ENCODE results near the gene NEGR1. TPM values are rescaled to one million over a fixed set of nuclear protein-coding genes. Genes with fewer than 3 reads are reported as not detected.

The NEGR1 gene
- total and polyA plus RNA-seq, 3 donors from 2014 or later = 2.9 to 7.6 (median 3.1) TPM

DNA sequence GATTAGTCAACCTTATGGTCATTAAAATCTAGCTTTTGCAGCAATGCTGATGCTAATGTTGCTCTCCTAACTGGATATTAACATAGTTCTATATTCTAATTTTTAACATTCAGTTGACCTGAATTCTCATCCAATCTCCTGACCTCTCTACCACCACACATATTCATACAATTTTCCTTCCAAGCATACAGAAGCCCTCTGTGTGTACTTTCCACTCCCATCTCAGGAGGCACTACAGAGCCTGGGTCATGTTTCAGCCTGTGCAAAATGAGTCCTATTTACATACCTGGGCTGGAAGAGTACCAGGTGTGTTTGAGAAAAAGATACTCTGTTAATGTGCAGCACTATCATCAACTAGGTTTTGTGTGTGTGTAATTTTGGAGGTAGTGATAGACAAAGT is 486.3 kb downstream of the NEGR1 start:
- Histone ChIP-seq H3K4me1 (no peaks in the 10 kb centered on the region), H3K27ac (no peak overlapping the region), H3K36me3 (ENCODE audit: low read depth, missing control alignments) (no peaks in the 10 kb centered on the region), H3K27me3 (no peaks in the 10 kb centered on the region), H3K9me3 (no peaks in the 10 kb centered on the region), H3K4me3 (no peak overlapping the region)
- intact Hi-C loops (cut with DNase I; ENCODE audit: low total_unique reads) = no loop called here
- TF ChIP-seq, protein P1, sequence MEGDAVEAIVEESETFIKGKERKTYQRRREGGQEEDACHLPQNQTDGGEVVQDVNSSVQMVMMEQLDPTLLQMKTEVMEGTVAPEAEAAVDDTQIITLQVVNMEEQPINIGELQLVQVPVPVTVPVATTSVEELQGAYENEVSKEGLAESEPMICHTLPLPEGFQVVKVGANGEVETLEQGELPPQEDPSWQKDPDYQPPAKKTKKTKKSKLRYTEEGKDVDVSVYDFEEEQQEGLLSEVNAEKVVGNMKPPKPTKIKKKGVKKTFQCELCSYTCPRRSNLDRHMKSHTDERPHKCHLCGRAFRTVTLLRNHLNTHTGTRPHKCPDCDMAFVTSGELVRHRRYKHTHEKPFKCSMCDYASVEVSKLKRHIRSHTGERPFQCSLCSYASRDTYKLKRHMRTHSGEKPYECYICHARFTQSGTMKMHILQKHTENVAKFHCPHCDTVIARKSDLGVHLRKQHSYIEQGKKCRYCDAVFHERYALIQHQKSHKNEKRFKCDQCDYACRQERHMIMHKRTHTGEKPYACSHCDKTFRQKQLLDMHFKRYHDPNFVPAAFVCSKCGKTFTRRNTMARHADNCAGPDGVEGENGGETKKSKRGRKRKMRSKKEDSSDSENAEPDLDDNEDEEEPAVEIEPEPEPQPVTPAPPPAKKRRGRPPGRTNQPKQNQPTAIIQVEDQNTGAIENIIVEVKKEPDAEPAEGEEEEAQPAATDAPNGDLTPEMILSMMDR (IDR thresholded peaks at IDR 0.05) = no peak
- TF ChIP-seq POLR2A (IDR thresholded peaks at IDR 0.05) = no peak
- DNase-seq = no peak

DNA sequence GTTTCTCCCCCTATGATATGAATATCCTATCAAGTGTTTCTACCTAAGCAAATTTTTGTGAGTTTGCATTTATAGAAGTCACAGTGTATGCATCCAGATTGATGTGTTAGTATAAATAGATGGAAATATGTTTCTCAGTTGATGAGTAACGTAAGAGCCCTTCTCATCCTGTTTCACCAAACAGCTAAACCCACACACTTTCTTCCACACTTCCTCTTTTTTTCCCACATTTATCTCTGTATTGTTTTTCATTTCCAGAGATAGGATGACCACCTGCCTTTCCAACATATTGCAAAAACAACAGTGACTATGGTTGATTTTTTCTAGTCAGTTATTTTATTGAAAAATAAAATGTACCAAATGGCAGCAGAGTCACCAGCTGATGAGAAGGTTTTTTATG is 490.1 kb downstream of the NEGR1 start:
- Histone ChIP-seq H3K36me3 (ENCODE audit: low read depth, missing control alignments) (no peaks in the 10 kb centered on the region), H3K4me3 (no peak overlapping the region), H3K9me3 (no peaks in the 10 kb centered on the region), H3K4me1 (no peaks in the 10 kb centered on the region), H3K27me3 (no peaks in the 10 kb centered on the region), H3K27ac (no peak overlapping the region)
- intact Hi-C loops (cut with DNase I; ENCODE audit: low total_unique reads) = no loop called here
- DNase-seq = no peak
- no peak for TF ChIP-seq POLR2A (IDR thresholded peaks at IDR 0.05)
- TF ChIP-seq, protein P1 (IDR thresholded peaks at IDR 0.05) = no peak
- WGBS, 2 donors = 73 to 83% methylated on average over 1 of the region's 1 CpG

DNA sequence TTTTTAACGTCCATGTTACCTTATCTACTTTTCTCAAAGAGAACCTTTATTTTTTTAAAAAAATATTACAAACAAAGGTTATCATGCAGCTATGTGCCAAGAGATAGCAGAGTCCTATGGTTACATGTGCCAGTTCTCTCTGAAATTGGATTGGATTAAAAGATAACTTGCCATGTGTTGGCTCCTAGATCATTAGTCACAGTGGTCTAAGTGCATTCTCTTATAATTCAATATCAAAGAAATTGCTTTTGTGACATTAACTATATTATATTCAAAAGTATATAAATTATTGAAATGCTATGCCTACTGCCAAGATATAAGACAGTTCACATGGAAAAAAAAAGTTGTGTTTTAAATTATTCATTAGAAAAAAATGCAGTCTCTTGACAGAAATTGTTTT is 494.2 kb downstream of the NEGR1 start:
- H3K9me3 ChIP-seq = no peaks in the 10 kb centered on the region
- no peak overlapping the region for H3K27ac ChIP-seq
- H3K27me3 ChIP-seq = no peaks in the 10 kb centered on the region
- no peak for TF ChIP-seq POLR2A (IDR thresholded peaks at IDR 0.05)
- TF ChIP-seq, protein P1 (IDR thresholded peaks at IDR 0.05) = no peak
- intact Hi-C loops (cut with DNase I; ENCODE audit: low total_unique reads) = no loop called here
- no peaks in the 10 kb centered on the region for H3K36me3 ChIP-seq (ENCODE audit: low read depth, missing control alignments)
- H3K4me1 ChIP-seq = no peaks in the 10 kb centered on the region
- DNase-seq = no peak
- WGBS, 2 donors = 42 to 57% methylated on average over 1 of the region's 1 CpG
- H3K4me3 ChIP-seq = no peak overlapping the region

DNA sequence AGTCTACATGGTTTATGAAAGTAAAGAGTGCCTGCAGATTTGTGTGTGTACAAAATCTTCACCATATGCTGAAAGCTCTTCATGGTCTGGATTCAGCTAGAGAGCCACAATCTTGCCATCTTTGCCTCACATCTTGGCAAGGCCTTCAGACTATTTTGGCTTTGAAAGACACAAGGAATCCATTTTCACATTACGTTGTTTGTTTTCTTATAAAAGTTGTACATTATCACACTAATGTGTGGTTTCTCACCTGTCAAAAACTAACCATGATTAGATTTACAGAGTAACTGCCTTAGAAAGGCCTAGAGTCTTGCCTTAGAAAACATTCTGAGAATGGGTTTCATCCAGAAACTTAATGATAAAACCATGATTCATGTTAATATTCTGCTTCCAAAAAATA is 494.6 kb downstream of the NEGR1 start:
- WGBS, 2 donors = 79 to 81% methylated on average over 1 of the region's 1 CpG
- no peak overlapping the region for H3K4me3 ChIP-seq
- TF ChIP-seq POLR2A (IDR thresholded peaks at IDR 0.05) = no peak
- TF ChIP-seq, protein P1 (IDR thresholded peaks at IDR 0.05) = no peak
- H3K27me3 ChIP-seq = no peaks in the 10 kb centered on the region
- no peak overlapping the region for H3K27ac ChIP-seq
- H3K9me3 ChIP-seq = no peaks in the 10 kb centered on the region
- intact Hi-C loops (cut with DNase I; ENCODE audit: low total_unique reads) = no loop called here
- H3K4me1 ChIP-seq = no peaks in the 10 kb centered on the region
- H3K36me3 ChIP-seq (ENCODE audit: low read depth, missing control alignments) = no peaks in the 10 kb centered on the region
- no peak for DNase-seq

DNA sequence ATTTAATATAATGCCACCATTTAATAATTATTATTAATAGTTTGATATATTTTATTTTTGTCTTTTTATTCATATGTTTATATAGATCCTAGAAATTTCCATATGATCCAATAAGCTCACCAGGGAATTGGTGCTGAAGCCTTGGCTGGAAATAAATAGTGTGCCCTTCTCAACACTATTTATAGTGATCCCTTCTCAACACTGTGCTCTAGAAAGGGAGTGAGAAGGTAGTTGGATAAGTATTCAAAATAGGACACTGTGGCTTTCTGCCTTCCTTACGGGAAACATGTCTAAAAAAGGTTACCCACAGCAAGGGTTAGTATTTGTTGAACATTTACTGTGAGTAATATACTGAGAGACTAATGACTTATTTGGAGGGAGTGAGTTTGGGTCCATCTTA is 496.1 kb downstream of the NEGR1 start:
- H3K4me3 ChIP-seq = no peak overlapping the region
- no peaks in the 10 kb centered on the region for H3K4me1 ChIP-seq
- DNase-seq = no peak
- no peak overlapping the region for H3K27ac ChIP-seq
- no peaks in the 10 kb centered on the region for H3K9me3 ChIP-seq
- no peaks in the 10 kb centered on the region for H3K27me3 ChIP-seq
- TF ChIP-seq, protein P1 (IDR thresholded peaks at IDR 0.05) = no peak
- no peak for TF ChIP-seq POLR2A (IDR thresholded peaks at IDR 0.05)
- H3K36me3 ChIP-seq (ENCODE audit: low read depth, missing control alignments) = no peaks in the 10 kb centered on the region
- intact Hi-C loops (cut with DNase I; ENCODE audit: low total_unique reads) = no loop called here
- WGBS, 2 donors = 93 to 95% methylated on average over 1 of the region's 1 CpG

Data from testis (tissue), 3 donors.